Left lung (tissue), 10 donors: ENCODE data around the gene BTBD9. TPM values are rescaled to one million over a fixed set of nuclear protein-coding genes. Genes with fewer than 3 reads are reported as not detected.

ENCODE experiments used
- ATAC-seq: fragments of 200-7000 bp; cut with Tn5 transposase; one replicate; pipeline ENCODE4 v1.9.1; 2020; ENCODE audit warnings: moderate library complexity
- DNase-seq, 4 donors: peaks; one replicate each; pipeline ENCODE4 v3.0.0-alpha.2; 2013 to 2020
- H3K27ac ChIP-seq, 2 donors: fragments of 200-600 bp; sonication (generic) in 1 of 2; one replicate each; pipeline versions ENCODE4 v1.5.0 to v1.8.0; 2020 to 2021
- H3K27me3 ChIP-seq, 2 donors: fragments of 200-600 bp; sonication (generic) in 1 of 2; one replicate each; pipeline versions ENCODE4 v1.5.0 to v1.8.0; 2020 to 2021
- H3K36me3 ChIP-seq, 2 donors: fragments of 200-600 bp; sonication (generic) in 1 of 2; one replicate each; pipeline versions ENCODE4 v1.5.0 to v1.8.0; 2020 to 2021
- H3K4me1 ChIP-seq, 2 donors: fragments of 200-600 bp; one replicate each; pipeline ENCODE4 v1.8.0; 2021
- H3K4me3 ChIP-seq, 2 donors: fragments of 200-600 bp; sonication (generic) in 1 of 2; one replicate each; pipeline versions ENCODE4 v1.5.0 to v1.8.0; 2020 to 2021; ENCODE audit warnings: mild to moderate bottlenecking in 1 of 2
- H3K9me3 ChIP-seq, 2 donors: fragments of 200-600 bp; sonication (generic) in 1 of 2; one replicate each; pipeline versions ENCODE4 v1.5.0 to v1.8.0; 2020 to 2021
- CTCF ChIP-seq, 2 donors: fragments of 200-600 bp; sonication (generic) in 1 of 2; IDR thresholded peaks; one replicate each; pipeline versions ENCODE4 v1.5.0 to v1.8.0; 2021; ENCODE audit warnings: antibody characterized with exemption in 2 of 2
- intact Hi-C, 2 donors: fragments of 100-400 bp; cut with DNase I; formaldehyde crosslinking; loops; one replicate each; pipeline versions ENCODE4 v1.11.2 to v1.14.2; 2022
- polyA plus RNA-seq, 6 donors: library from polyadenylated mRNA; unstranded; fragments of 120-200 nt; gene quantifications; one replicate each; pipeline ENCODE4 v1.2.1, GENCODE V29; 2013; ENCODE audit not compliant: insufficient read length in 6 of 6
- total RNA-seq, 2 donors: library from RNA; stranded (reverse); fragmentation: NEBNext Ultra II Directional; extraction: Animal tissue kit (Norgen Biotek cat#: 25700); gene quantifications; one replicate each; pipeline ENCODE4 v1.2.1, GENCODE V29; 2021
- donor health status: DM: no; HTN: yes; CAD: no.
- donor health status: DM: no; HTN: no; CAD: no.

BTBD9 gene
- total and polyA plus RNA-seq, 8 donors, result 14.2 to 44.0 (median 16.0) TPM

GRCh38 chr6:38142178-38142902, 497.4 kb downstream of the BTBD9 start:
- Histone ChIP-seq H3K4me1 (peaks cover 0 to 23% of the 10 kb centered on the region in 2 donors), H3K27ac (no peak overlapping the region), H3K4me3 (no peak overlapping the region), H3K9me3 (no peaks in the 10 kb centered on the region), H3K36me3 (peaks cover 0 to 13% of the 10 kb centered on the region in 2 donors), H3K27me3 (no peaks in the 10 kb centered on the region)
- no peak for DNase-seq
- no peak for ATAC-seq
- no peak for TF ChIP-seq CTCF (IDR thresholded peaks at IDR 0.05)
- intact Hi-C loops, result no loop called here

DNA sequence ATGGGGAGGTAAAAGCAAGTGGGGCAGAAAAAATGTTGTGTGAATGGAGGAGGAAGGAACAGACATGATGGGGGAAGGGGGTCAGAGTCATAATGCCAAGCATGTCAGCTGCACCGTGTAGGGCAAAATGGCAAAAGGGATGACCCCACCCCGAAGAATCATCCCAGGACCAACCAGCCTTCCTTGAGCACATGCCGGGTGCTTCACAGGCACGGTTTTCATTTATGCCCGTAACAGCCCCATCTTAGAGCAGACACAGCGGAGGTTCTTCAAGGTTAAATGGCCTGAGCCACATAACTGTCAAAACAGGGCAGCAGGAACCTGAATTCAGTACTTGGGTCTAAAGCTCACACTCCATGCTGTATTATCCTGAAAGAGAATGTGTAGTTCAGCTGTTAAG, 498.0 kb downstream of the BTBD9 start:
- no peak for TF ChIP-seq CTCF (IDR thresholded peaks at IDR 0.05)
- DNase-seq, result no peak
- intact Hi-C loops, result no loop called here
- no peak overlapping the region for H3K27ac ChIP-seq
- no peak for ATAC-seq
- H3K4me3 ChIP-seq, result no peak overlapping the region
- peaks cover 0 to 23% of the 10 kb centered on the region in 2 donors for H3K4me1 ChIP-seq
- H3K9me3 ChIP-seq, result no peaks in the 10 kb centered on the region
- H3K36me3 ChIP-seq, result peaks cover 0 to 13% of the 10 kb centered on the region in 2 donors
- H3K27me3 ChIP-seq, result no peaks in the 10 kb centered on the region

DNA sequence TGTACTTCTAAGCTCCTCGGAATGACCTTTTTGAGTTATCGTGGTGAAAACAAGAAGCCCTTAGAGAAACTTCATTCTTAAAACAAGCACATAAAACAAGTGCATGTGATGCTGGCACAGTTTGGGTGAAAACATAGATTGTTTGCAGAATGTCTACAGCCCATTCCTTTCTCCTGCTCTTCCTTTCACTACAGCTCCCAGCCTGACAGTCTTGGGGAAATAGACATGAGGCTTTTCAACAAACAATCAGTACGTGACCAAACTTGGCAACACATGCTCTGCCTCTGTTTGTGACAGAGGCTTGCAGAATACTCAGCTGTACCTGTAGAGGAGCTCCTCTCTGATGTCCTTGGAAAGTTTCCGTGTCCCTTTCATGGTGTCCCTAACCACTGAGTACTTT, 498.6 kb downstream of the BTBD9 start:
- DNase-seq (no peak), ATAC-seq (no peak)
- intact Hi-C loops, result no loop called here
- Histone ChIP-seq H3K36me3 (peaks cover 0 to 8% of the 10 kb centered on the region in 2 donors), H3K4me3 (no peak overlapping the region), H3K4me1 (peaks cover 0 to 17% of the 10 kb centered on the region in 2 donors), H3K9me3 (no peaks in the 10 kb centered on the region), H3K27ac (no peak overlapping the region), H3K27me3 (no peaks in the 10 kb centered on the region)
- TF ChIP-seq CTCF (IDR thresholded peaks at IDR 0.05), result no peak

- H3K4me1 ChIP-seq, result peaks cover 0 to 13% of the 10 kb centered on the region in 2 donors
- DNase-seq, result no peak
These were observed 501.4 kb downstream of the BTBD9 start for GRCh38 chr6:38138374-38138773.

More at GRCh38 chr6:38138374-38138773, 501.4 kb downstream of the BTBD9 start:
- intact Hi-C loops, result no loop called here
- H3K9me3 ChIP-seq, result no peaks in the 10 kb centered on the region
- TF ChIP-seq CTCF (IDR thresholded peaks at IDR 0.05), result no peak
- no peak overlapping the region for H3K4me3 ChIP-seq
- H3K36me3 ChIP-seq, result peaks cover 0 to 3% of the 10 kb centered on the region in 2 donors
- no peaks in the 10 kb centered on the region for H3K27me3 ChIP-seq
- no peak for ATAC-seq
- no peak overlapping the region for H3K27ac ChIP-seq
